Stomach (tissue), 9 donors: ENCODE results near the gene DENND2A. TPM values are rescaled to one million over a fixed set of nuclear protein-coding genes. Genes with fewer than 3 reads are reported as not detected.

Experiments used
- DNase-seq, 2 donors: peaks; one replicate each; pipeline versions ENCODE4 v3.0.0 to v3.0.0-alpha.2; 2013 to 2019
- H3K27ac ChIP-seq, 5 donors: fragments of 200-600 bp in 4 of 5; sonication (generic) in 4 of 5; one replicate each; pipeline ENCODE4 v1.5.1; 2013 to 2019; ENCODE audit warnings: mild to moderate bottlenecking in 1 of 5, moderate library complexity in 1 of 5
- H3K27me3 ChIP-seq, 3 donors: fragments of 200-600 bp; sonication (generic); one replicate each; pipeline ENCODE4 v1.5.1; 2017 to 2019; ENCODE audit warnings: mixed run types in 1 of 3
- H3K36me3 ChIP-seq, 4 donors: fragments of 200-600 bp; sonication (generic); 1 replicate in 3 of 4; 2 replicates in 1 of 4; pipeline ENCODE4 v1.5.1; 2016 to 2019
- H3K4me1 ChIP-seq, 4 donors: fragments of 200-600 bp; sonication (generic); one replicate each; pipeline ENCODE4 v1.5.1; 2016 to 2019
- H3K4me3 ChIP-seq, 4 donors: fragments of 200-600 bp; sonication (generic) in 3 of 4; one replicate each; pipeline ENCODE4 v1.5.1; 2016 to 2019; ENCODE audit warnings: mild to moderate bottlenecking in 1 of 4
- H3K9me3 ChIP-seq, 4 donors: fragments of 200-600 bp; sonication (generic); one replicate each; pipeline ENCODE4 v1.5.1; 2016 to 2019
- EP300 ChIP-seq: sonication (generic); formaldehyde crosslinking; IDR thresholded peaks from one replicate; pipeline ENCODE4 v1.6.1; 2017; ENCODE audit warnings: antibody characterized with exemption
- POLR2A ChIP-seq, 4 donors: fragments of 450-650 bp; IDR thresholded peaks; one replicate each; pipeline ENCODE4 v1.6.1; 2016; ENCODE audit warnings: antibody characterized with exemption in 4 of 4, control low read depth in 2 of 4, mild to moderate bottlenecking in 1 of 4, moderate library complexity in 1 of 4
- POLR2AphosphoS5 ChIP-seq, 3 donors: sonication (generic); formaldehyde crosslinking; IDR thresholded peaks; one replicate each; pipeline ENCODE4 v1.6.1; 2016; ENCODE audit warnings: antibody characterized with exemption in 3 of 3
- WGBS, 5 donors: extraction: QIAGEN DNeasy Blood & Tissue Kit in 3 of 5; methylation state at CpG; one replicate each; pipeline versions ENCODE4 v1.1.5 to v1.1.7; 2013 to 2018; 5-methylcytosine and 5-hydroxymethylcytosine counted together
- intact Hi-C: fragments of 100-400 bp; cut with DNase I; formaldehyde crosslinking; loops from one replicate; pipeline ENCODE4 v1.15.1; 2023; ENCODE audit warnings: low total_unique reads
- polyA plus RNA-seq, 3 donors: library from polyadenylated mRNA; stranded (reverse); fragments of 200-250 nt; gene quantifications; one replicate each; pipeline ENCODE4 v1.2.3, GENCODE V29; 2013
- small RNA-seq, 4 donors: library from RNA; depleted of rRNA; stranded (forward); fragments of <200 nt; gene quantifications; one replicate each; pipeline ENCODE3, GENCODE V24; 2016
- total RNA-seq, 5 donors: library from RNA; depleted of rRNA; stranded (reverse); fragments of >200 nt; gene quantifications; one replicate each; pipeline versions ENCODE4 v1.1.0 to v1.2.3, GENCODE V29; 2014 to 2016
- TF ChIP-seq, protein P1 (sequence below), 7 experiments: fragments of 450-650 bp in 4 of 7; fragments of 200-600 bp in 3 of 7; sonication (generic) in 3 of 7; IDR thresholded peaks; one replicate each; pipeline ENCODE4 v1.5.1; 2016 to 2019; ENCODE audit warnings: antibody characterized with exemption in 7 of 7, control low read depth in 2 of 7, mild to moderate bottlenecking in 1 of 7
- donor health status: healthy with polysubstance abuse.
- donor health status: Bipolar disorder and iron deficiency.
- donor health status: healthy.

The DENND2A gene
- total and polyA plus RNA-seq, 8 donors = 1.8 to 17.8 (median 6.5) TPM

GRCh38 chr7:140475747-140476333, 164.8 kb downstream of the DENND2A start:
- peaks cover 6 to 13% (median 10%) of the 10 kb centered on the region in 4 donors for H3K36me3 ChIP-seq
- intact Hi-C loops = no loop called here
- no peaks in the 10 kb centered on the region for H3K9me3 ChIP-seq
- 18 to 34% (median 26%) methylated on average over 2 of the region's 2 CpGs for WGBS, 5 donors
- peak overlapping the region in 1 of 5 donors; percentile 28 for H3K27ac ChIP-seq
- no peak overlapping the region for H3K4me3 ChIP-seq
- TF ChIP-seq EP300 (no peak), POLR2A (IDR thresholded peaks at IDR 0.05) (no peak), POLR2AphosphoS5 (IDR thresholded peaks at IDR 0.05) (no peak)
- TF ChIP-seq, protein P1, sequence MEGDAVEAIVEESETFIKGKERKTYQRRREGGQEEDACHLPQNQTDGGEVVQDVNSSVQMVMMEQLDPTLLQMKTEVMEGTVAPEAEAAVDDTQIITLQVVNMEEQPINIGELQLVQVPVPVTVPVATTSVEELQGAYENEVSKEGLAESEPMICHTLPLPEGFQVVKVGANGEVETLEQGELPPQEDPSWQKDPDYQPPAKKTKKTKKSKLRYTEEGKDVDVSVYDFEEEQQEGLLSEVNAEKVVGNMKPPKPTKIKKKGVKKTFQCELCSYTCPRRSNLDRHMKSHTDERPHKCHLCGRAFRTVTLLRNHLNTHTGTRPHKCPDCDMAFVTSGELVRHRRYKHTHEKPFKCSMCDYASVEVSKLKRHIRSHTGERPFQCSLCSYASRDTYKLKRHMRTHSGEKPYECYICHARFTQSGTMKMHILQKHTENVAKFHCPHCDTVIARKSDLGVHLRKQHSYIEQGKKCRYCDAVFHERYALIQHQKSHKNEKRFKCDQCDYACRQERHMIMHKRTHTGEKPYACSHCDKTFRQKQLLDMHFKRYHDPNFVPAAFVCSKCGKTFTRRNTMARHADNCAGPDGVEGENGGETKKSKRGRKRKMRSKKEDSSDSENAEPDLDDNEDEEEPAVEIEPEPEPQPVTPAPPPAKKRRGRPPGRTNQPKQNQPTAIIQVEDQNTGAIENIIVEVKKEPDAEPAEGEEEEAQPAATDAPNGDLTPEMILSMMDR (IDR thresholded peaks at IDR 0.05) = peak in 4 of 7 experiments; percentile 42 to 63 (median 54)
- DNase-seq = peak; percentile 50 to 79
- no peaks in the 10 kb centered on the region for H3K27me3 ChIP-seq
- peaks cover 28 to 66% (median 57%) of the 10 kb centered on the region in 4 donors for H3K4me1 ChIP-seq

Small RNA genes within 50 kb of the gene (small RNA-seq; reads per million reads assigned to genes)
- gene RF00019 (0 reads per million in 4 donors), gene RN7SL771P (0 reads per million in 4 donors)

Other genes with a start within 250 kb of the DENND2A start
- gene SLC37A3, start 242.3 kb downstream of the DENND2A start, total RNA-seq = 100 to 1,000 TPM in 1 of 5 donors, 10 to 100 TPM in 4; 52.2 to 141 (median 64.8) TPM
- 10 to 100 TPM in 2 of 3 donors, 1 to 10 TPM in 1; 6.3 to 13.0 (median 12.7) TPM for gene SLC37A3, start 242.3 kb downstream of the DENND2A start, polyA plus RNA-seq
- gene RAB19, start 236.8 kb downstream of the DENND2A start, total RNA-seq = 1 to 10 TPM in 2 of 5 donors, under 1 TPM in 1, not detected in 2; 0.87 to 4.6 (median 4.4) TPM
- gene RAB19, start 236.8 kb downstream of the DENND2A start, polyA plus RNA-seq = under 1 TPM in 2 of 3 donors, not detected in 1; 0.20 to 0.75 TPM
- 100 to 1,000 TPM in 1 of 5 donors, 10 to 100 TPM in 4; 21.0 to 102 (median 73.9) TPM for gene MKRN1, start 161.3 kb downstream of the DENND2A start, total RNA-seq
- 10 to 100 TPM; 35.2 to 57.4 (median 42.1) TPM for gene MKRN1, start 161.3 kb downstream of the DENND2A start, polyA plus RNA-seq
- 10 to 100 TPM in 4 of 5 donors, 1 to 10 TPM in 1; 2.7 to 62.3 (median 22.0) TPM for gene ADCK2, start 32.1 kb upstream of the DENND2A start, total RNA-seq
- gene ADCK2, start 32.1 kb upstream of the DENND2A start, polyA plus RNA-seq = 10 to 100 TPM in 2 of 3 donors, 1 to 10 TPM in 1; 8.7 to 20.9 (median 10.5) TPM
- gene NDUFB2, start 55.9 kb upstream of the DENND2A start, total RNA-seq = 100 to 1,000 TPM in 1 of 5 donors, 10 to 100 TPM in 4; 25.2 to 104 (median 89.3) TPM
- 100 to 1,000 TPM; 311 to 608 (median 464) TPM for gene NDUFB2, start 55.9 kb upstream of the DENND2A start, polyA plus RNA-seq